HepG2 (cell line): ENCODE measurements around the gene NR1H2. TPM values are rescaled to one million over a fixed set of nuclear protein-coding genes. Genes with fewer than 3 reads are reported as not detected.

Experiments
- CEBPG ChIP-seq: IDR thresholded peaks from 2 replicates; pipeline ENCODE4 v1.6.1; 2016
- GLI4 ChIP-seq: sonication (generic); formaldehyde crosslinking; IDR thresholded peaks from 2 replicates; pipeline ENCODE4 v1.5.1; 2020; ENCODE audit warnings: missing genetic modification reagents, mild to moderate bottlenecking, moderate library complexity, borderline replicate concordance
- HHEX ChIP-seq: IDR thresholded peaks from 2 replicates; pipeline ENCODE4 v1.6.1; 2016; ENCODE audit warnings: control low read depth
- HOXA3 ChIP-seq: sonication (generic); formaldehyde crosslinking; IDR thresholded peaks from 2 replicates; pipeline ENCODE4 v1.5.0; 2020; ENCODE audit warnings: missing genetic modification reagents
- PHF8 ChIP-seq: sonication (generic); formaldehyde crosslinking; IDR thresholded peaks from 2 replicates; pipeline ENCODE4 v1.5.0; 2020; ENCODE audit warnings: missing genetic modification reagents
- RXRB ChIP-seq: IDR thresholded peaks from 2 replicates; pipeline ENCODE4 v1.6.1; 2016; ENCODE audit warnings: borderline replicate concordance, missing genetic modification reagents, missing compliant biosample characterization
- SRSF4 ChIP-seq: fragments of 200-400 bp; formaldehyde crosslinking; IDR thresholded peaks from one replicate; pipeline ENCODE4 v1.6.1; 2018; ENCODE audit warnings: mild to moderate bottlenecking, low read depth, low read length, moderate library complexity; ENCODE audit not compliant: poor library complexity, severe bottlenecking
- TEAD3 ChIP-seq: optimal IDR thresholded peaks from 2 replicates; pipeline ENCODE3; 2016; ENCODE audit warnings: borderline replicate concordance
- TOE1 ChIP-seq: sonication (generic); formaldehyde crosslinking; IDR thresholded peaks from 2 replicates; pipeline ENCODE4 v1.4.0; 2020; ENCODE audit warnings: mild to moderate bottlenecking, missing genetic modification reagents
- ZNF44 ChIP-seq: sonication (generic); formaldehyde crosslinking; IDR thresholded peaks from 2 replicates; pipeline ENCODE4 v1.5.1; 2020; ENCODE audit warnings: mild to moderate bottlenecking, missing genetic modification reagents
- ZNF510 ChIP-seq: sonication (generic); formaldehyde crosslinking; IDR thresholded peaks from 2 replicates; pipeline ENCODE4 v1.4.0; 2020; ENCODE audit warnings: low read depth, mild to moderate bottlenecking, missing genetic modification reagents
- ZNF652 ChIP-seq: IDR thresholded peaks from 2 replicates; pipeline ENCODE4 v1.6.1; 2016; ENCODE audit warnings: low read depth, borderline replicate concordance
- ZNF670 ChIP-seq: sonication (generic); formaldehyde crosslinking; IDR thresholded peaks from 2 replicates; pipeline ENCODE4 v1.8.0; 2022; ENCODE audit warnings: mild to moderate bottlenecking, missing genetic modification reagents, borderline replicate concordance
- ZNF878 ChIP-seq: sonication (generic); formaldehyde crosslinking; IDR thresholded peaks from 2 replicates; pipeline ENCODE4 v1.8.1; 2023; ENCODE audit warnings: mild to moderate bottlenecking, missing genetic modification reagents, moderate library complexity
- polyA plus RNA-seq, 8 experiments: library from polyadenylated mRNA; depleted of rRNA in 3 of 8; stranded (reverse) in 7 of 8; unstranded in 1 of 8; fragments of >200 nt; fragmentation: Illumina TruSeq in 4 of 8; extraction: Trizol in 4 of 8; gene quantifications; 2 replicates each; pipeline versions ENCODE4 v1.2.1 to v1.2.3, GENCODE V29; 2011 to 2016; ENCODE audit warnings: low read depth in 4 of 8, missing spikeins in 1 of 8, mixed read lengths in 1 of 8; ENCODE audit not compliant: insufficient read depth in 1 of 8
- total RNA-seq, 5 experiments: library from RNA; depleted of rRNA; stranded (reverse); fragments of >200 nt; fragmentation: Illumina TruSeq; extraction: Trizol; gene quantifications; 2 replicates each; pipeline ENCODE4 v1.2.3, GENCODE V29; 2016; ENCODE audit warnings: low read depth in 1 of 5
- TF ChIP-seq, protein P1 (sequence below): sonication (generic); formaldehyde crosslinking; IDR thresholded peaks from 2 replicates; pipeline ENCODE4 v1.9.0; 2021; ENCODE audit warnings: mild to moderate bottlenecking, missing genetic modification reagents
- TF ChIP-seq, protein P2 (sequence below): sonication (generic); formaldehyde crosslinking; IDR thresholded peaks from 2 replicates; pipeline ENCODE4 v1.5.0; 2020; ENCODE audit warnings: mild to moderate bottlenecking, missing genetic modification reagents
- TF ChIP-seq, protein P3 (sequence below): sonication (generic); formaldehyde crosslinking; IDR thresholded peaks from 2 replicates; pipeline ENCODE4 v1.4.0; 2020; ENCODE audit warnings: missing genetic modification reagents
- TF ChIP-seq, protein P4 (sequence below): sonication (generic); formaldehyde crosslinking; IDR thresholded peaks from 2 replicates; pipeline ENCODE4 v1.4.0; 2020; ENCODE audit warnings: missing genetic modification reagents

Gene NR1H2
- total and polyA plus RNA-seq, 2 of the 13 experiments (the other 11 are each of a cell fraction or from before 2014, with no cell fraction given) = 10.3 to 13.5 TPM

DNA sequence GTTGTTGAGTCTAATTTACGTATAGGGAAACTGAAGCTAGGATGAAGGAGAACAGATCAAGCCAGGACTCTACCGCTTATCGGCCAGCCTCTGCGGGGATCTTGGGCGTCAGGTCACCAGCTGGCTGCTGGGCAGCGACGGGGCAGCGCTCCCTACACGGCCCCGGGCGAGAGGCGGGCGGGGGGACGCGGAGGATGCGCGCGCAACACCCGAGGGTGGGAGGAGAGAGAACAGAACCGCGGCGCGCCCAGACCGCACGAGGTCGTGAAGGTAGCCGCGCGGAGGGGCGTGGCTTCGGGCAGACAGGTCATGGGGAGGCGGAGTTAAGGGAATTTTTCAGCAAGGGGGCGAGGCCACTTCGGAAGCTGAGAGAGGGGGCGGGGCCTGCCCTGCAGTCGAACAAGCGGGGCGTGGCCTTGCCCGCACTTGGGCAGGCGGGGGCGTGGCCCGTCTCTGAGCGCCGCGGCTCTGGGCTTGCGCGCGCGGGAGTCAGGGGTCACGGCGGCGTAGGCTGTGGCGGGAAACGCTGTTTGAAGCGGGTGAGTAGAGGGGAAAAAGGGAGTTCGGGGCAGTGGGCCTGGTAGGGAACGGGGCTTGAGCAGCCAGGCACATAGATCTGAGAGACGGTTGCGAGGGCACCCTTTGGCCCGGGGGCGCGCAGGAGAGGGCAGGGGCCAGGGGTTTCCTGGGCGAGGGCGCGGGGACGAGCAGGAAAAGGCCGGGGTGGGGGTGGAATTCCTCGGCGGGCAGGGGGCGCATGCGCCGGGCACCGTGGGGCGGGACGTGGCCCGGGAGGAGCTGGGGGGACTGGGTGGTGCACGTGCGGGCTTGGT is 7.8 kb downstream of the NR1H2 start, which contains the start of gene POLD1 (continued):
- TF ChIP-seq RXRB (0 out of 2 replicates have a peak, but pooled peaks have one; percentile 25), CEBPG (CRISPR knock-in tag) (no peak), SRSF4 (no peak), ZNF878 (CRISPR knock-in tag) (no peak), ZNF510 (CRISPR knock-in tag) (peak; percentile 72; the same call in 1 of the 2 replicates), HOXA3 (CRISPR knock-in tag) (peak; percentile 69), ZNF652 (CRISPR knock-in tag) (no peak), ZNF670 (CRISPR knock-in tag) (peak; percentile 86; the same call in 1 of the 2 replicates), ZNF44 (peak; percentile 92), TEAD3 (CRISPR knock-in tag) (peak; percentile 21), PHF8 (CRISPR knock-in tag) (peak; percentile 78), TOE1 (CRISPR knock-in tag) (no peak; the same call in 1 of the 2 replicates), GLI4 (CRISPR knock-in tag) (peak; percentile 86; the same call in 1 of the 2 replicates), HHEX (CRISPR knock-in tag) (no peak)
- TF ChIP-seq, protein P1, sequence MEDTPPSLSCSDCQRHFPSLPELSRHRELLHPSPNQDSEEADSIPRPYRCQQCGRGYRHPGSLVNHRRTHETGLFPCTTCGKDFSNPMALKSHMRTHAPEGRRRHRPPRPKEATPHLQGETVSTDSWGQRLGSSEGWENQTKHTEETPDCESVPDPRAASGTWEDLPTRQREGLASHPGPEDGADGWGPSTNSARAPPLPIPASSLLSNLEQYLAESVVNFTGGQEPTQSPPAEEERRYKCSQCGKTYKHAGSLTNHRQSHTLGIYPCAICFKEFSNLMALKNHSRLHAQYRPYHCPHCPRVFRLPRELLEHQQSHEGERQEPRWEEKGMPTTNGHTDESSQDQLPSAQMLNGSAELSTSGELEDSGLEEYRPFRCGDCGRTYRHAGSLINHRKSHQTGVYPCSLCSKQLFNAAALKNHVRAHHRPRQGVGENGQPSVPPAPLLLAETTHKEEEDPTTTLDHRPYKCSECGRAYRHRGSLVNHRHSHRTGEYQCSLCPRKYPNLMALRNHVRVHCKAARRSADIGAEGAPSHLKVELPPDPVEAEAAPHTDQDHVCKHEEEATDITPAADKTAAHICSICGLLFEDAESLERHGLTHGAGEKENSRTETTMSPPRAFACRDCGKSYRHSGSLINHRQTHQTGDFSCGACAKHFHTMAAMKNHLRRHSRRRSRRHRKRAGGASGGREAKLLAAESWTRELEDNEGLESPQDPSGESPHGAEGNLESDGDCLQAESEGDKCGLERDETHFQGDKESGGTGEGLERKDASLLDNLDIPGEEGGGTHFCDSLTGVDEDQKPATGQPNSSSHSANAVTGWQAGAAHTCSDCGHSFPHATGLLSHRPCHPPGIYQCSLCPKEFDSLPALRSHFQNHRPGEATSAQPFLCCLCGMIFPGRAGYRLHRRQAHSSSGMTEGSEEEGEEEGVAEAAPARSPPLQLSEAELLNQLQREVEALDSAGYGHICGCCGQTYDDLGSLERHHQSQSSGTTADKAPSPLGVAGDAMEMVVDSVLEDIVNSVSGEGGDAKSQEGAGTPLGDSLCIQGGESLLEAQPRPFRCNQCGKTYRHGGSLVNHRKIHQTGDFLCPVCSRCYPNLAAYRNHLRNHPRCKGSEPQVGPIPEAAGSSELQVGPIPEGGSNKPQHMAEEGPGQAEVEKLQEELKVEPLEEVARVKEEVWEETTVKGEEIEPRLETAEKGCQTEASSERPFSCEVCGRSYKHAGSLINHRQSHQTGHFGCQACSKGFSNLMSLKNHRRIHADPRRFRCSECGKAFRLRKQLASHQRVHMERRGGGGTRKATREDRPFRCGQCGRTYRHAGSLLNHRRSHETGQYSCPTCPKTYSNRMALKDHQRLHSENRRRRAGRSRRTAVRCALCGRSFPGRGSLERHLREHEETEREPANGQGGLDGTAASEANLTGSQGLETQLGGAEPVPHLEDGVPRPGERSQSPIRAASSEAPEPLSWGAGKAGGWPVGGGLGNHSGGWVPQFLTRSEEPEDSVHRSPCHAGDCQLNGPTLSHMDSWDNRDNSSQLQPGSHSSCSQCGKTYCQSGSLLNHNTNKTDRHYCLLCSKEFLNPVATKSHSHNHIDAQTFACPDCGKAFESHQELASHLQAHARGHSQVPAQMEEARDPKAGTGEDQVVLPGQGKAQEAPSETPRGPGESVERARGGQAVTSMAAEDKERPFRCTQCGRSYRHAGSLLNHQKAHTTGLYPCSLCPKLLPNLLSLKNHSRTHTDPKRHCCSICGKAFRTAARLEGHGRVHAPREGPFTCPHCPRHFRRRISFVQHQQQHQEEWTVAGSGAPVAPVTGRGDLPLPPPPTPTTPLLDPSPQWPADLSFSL (CRISPR knock-in tag) = no peak
- TF ChIP-seq, protein P2, sequence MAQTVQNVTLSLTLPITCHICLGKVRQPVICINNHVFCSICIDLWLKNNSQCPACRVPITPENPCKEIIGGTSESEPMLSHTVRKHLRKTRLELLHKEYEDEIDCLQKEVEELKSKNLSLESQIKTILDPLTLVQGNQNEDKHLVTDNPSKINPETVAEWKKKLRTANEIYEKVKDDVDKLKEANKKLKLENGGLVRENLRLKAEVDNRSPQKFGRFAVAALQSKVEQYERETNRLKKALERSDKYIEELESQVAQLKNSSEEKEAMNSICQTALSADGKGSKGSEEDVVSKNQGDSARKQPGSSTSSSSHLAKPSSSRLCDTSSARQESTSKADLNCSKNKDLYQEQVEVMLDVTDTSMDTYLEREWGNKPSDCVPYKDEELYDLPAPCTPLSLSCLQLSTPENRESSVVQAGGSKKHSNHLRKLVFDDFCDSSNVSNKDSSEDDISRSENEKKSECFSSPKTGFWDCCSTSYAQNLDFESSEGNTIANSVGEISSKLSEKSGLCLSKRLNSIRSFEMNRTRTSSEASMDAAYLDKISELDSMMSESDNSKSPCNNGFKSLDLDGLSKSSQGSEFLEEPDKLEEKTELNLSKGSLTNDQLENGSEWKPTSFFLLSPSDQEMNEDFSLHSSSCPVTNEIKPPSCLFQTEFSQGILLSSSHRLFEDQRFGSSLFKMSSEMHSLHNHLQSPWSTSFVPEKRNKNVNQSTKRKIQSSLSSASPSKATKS (CRISPR knock-in tag) = no peak
- TF ChIP-seq, protein P3, sequence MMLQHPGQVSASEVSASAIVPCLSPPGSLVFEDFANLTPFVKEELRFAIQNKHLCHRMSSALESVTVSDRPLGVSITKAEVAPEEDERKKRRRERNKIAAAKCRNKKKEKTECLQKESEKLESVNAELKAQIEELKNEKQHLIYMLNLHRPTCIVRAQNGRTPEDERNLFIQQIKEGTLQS (CRISPR knock-in tag) = no peak
- TF ChIP-seq, protein P4, sequence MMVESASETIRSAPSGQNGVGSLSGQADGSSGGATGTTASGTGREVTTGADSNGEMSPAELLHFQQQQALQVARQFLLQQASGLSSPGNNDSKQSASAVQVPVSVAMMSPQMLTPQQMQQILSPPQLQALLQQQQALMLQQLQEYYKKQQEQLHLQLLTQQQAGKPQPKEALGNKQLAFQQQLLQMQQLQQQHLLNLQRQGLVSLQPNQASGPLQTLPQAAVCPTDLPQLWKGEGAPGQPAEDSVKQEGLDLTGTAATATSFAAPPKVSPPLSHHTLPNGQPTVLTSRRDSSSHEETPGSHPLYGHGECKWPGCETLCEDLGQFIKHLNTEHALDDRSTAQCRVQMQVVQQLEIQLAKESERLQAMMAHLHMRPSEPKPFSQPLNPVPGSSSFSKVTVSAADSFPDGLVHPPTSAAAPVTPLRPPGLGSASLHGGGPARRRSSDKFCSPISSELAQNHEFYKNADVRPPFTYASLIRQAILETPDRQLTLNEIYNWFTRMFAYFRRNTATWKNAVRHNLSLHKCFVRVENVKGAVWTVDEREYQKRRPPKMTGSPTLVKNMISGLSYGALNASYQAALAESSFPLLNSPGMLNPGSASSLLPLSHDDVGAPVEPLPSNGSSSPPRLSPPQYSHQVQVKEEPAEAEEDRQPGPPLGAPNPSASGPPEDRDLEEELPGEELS (CRISPR knock-in tag) = peak; percentile 34; the same call in 1 of the 2 replicates
